Posterior cingulate gyrus (tissue), 11 donors: ENCODE data around the gene USP34.

Source experiments
- DNase-seq, 10 donors: peaks; one replicate each; pipeline versions ENCODE4 v3.0.0 to v3.0.0-alpha.2; 2020 to 2021; ENCODE audit warnings: mixed read lengths in 3 of 10
- intact Hi-C: fragments of 100-400 bp; cut with DNase I; formaldehyde crosslinking; loops from one replicate; pipeline ENCODE4 v1.15.1; 2023

The USP34 gene

DNA sequence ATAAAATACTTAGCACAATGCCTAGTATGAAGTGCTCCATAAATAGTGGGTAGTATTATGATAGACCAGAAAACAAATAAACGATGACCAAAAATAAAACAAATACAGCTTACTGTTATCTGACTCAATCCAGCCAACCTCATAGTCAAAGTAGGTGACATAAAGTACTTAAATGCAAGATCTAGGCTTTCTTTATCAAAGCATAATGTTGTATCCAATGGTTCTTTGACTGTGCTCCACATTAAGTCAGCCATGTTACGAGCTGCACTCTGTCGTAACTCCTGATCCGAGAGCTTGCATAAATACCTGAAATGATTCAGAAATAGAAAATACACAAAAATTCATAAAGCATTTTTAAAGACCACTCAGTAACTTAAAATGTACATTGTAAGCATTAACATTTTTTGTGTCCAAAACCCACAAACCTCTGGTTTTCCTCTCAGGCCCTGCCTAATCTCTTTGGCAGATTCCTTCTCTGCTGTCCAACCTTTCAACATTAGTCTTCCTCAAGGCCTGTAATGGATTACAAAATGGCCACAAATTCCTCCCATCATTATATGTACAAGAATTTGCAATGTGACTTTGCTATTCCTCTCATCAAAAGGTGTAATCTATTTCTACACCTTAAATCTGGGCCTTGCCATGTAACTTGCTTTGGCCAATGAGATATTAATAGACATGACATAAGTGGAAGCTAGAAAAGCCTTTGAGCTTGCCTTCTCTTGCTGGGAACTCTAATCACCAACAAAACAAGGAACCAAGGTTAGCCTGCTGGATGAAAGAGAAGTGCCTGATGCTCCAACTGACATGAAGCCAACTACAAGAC, 90.6 kb downstream of the USP34 start:
- intact Hi-C loops, result no loop called here
- no peak for DNase-seq

DNA sequence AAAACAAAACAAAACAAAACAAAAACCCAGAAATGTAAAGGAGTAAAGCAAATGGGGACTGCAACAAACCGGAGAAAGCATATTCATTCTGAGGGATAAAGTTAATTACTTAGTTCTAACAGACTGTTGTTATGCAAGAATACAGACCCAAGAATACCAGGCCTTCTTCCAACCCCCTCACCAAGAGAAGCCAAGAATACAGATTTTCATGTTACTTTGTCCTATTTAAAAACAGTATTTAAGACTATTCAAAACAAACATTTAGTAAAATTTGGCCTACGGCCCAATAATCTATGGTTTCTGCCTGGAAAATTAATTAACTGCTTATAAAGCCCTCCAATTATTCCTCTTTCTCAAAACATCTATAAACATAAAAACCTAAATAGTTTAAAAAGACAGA, 91.4 kb downstream of the USP34 start:
- intact Hi-C loops, result no loop called here
- no peak for DNase-seq

DNA sequence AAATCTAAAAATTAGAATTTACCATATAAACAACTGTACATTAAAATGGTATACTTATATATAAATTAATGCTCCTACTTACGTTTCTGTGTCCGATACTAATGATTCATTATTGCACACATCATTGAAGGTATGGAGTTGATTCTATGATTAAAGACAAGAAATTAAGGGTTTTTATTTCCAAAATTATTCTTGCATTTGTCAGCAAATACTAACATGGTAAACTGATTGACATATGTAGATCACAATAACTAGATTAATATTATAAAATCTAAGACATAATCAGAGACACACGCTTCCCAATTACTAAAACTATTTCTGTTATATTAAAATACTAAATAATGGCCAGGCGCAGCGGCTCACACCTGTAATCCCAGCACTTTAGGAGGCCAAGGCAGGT, 92.6 kb downstream of the USP34 start:
- intact Hi-C loops, result no loop called here
- DNase-seq, result no peak

DNA sequence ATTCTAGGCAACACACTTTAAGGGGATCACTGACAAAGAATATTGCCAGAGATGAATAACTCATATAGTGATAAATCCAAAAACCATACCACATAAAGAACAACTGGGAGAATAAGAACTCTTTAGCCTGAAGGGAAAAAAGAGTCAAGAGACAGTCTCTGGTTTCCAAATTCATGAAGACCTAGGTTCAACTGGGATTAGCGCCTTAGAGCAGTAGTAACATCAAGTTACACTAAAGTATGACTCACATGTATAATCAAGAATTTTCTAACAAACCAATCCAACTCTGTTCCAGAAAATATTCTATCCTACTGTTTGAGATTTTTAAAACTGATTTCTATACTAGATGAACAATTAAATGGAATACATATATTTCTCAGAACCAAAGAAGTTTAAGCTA, 93.8 kb downstream of the USP34 start:
- intact Hi-C loops, result no loop called here
- no peak for DNase-seq

DNA sequence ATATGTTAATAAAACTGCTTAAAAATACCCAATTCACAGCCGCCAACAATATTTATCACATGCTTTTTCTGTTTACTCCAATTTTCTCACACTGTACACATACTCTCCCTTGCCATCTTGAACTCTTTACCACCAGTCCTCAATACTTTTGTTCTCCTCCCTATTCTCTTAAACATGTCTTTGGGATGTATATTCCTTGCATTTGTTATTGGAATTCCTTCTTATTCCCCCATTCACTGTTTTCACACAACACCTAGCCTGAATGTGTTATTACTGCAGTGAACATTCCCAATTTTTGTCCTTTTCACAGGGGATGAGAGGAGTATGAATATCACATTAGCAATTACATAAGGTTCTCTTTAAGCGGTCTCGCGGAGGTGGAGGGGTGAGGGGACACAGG, 94.7 kb downstream of the USP34 start:
- intact Hi-C loops, result no loop called here
- no peak for DNase-seq

DNA sequence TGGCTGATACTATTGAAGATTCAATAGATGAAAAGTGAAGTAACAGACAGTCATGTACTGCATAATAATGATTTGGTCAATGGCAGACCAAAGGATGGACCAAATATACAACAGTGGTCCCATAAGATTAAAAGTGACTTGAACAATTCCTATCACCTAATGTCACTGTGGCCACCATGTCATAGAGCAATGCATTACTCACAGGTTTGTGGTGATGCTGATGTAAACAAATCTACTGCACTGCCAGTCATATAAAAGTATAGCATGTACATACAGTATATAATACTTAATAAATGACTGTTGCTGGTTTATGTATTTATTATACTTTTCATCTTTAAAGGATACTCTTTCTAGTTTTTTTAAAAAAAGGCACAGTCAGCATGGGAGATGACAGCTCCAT, 99.9 kb downstream of the USP34 start:
- intact Hi-C loops, result no loop called here
- DNase-seq, result no peak

DNA sequence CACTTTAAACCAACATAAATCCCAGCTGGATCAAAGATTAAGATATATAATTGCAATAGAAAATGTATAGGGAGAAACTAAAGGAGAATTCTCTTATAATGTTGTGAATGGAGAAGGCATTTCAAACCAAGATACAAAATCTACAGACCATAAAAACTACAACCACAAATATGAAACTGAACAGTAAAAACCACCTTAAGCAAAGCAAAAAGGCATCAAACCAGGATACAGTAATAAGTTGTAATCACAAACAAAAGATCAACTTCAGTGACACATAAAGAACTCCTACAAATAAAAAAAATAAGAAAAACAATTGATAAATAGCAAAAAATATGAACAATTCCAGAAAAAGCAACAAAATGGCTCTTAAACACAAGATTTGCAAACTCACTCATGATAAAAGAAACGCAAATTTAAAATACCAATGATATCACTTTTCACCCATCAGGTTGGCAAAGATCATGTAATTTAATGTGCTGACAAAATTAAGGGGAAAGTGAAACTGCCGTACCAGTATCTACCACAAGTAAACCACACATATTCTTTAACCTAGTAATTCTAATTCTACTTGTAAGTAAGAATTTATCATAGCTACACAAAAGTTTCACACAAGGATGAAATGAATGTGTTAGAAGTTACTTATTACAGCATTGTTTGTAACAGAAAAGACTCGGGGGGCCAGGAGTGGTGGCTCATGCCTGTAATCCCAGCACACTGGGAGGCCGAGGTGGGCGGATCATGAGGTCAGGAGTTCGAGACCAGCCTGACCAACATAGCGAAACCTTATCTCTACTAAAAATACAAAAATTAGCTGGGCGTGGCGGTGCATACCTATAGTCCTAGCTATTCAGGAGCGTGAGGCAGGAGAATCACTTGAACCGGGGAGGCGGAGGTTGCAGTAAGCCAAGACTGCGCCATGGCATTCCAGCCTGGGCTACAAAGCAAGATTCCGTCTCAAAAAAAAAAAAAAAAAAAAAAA, 101.9 kb downstream of the USP34 start:
- intact Hi-C loops, result no loop called here
- no peak for DNase-seq

DNA sequence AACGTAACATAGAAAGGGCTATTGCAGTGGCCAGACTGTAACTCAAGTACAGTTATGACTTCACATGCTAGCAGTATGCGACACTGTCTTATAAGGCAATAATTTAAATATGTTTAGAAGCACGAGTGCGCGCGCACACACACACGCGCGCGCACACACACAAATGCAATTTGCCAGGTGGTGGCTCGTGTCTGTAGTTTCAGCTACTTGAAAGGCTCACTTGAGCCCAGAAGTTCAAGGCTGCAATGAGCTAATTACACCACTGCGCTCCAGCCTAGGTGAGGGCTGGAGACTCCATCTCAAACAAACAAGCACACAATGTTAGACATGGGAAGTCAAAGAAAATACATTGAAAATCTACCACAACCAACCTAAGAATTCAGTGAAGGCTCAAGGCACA, 103.7 kb downstream of the USP34 start:
- DNase-seq, result no peak
- intact Hi-C loops, result no loop called here

DNA sequence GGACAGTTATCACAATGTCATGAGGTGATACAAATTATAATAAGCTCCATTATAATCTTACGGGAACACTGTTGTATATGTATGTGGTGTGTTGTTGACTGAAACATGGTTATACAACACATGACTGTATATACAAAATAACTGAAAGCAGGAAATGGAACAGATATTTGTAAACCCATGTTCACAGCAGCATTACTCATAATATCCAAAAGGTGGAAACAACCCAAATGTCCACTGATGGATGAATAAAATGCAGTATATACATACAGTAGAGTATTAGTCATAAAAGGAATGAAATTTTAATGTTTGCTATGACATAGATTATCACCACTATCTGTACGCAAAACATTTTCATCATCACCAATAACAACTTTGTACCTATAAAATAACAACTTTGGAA, 107.3 kb downstream of the USP34 start:
- no peak for DNase-seq
- intact Hi-C loops, result no loop called here

DNA sequence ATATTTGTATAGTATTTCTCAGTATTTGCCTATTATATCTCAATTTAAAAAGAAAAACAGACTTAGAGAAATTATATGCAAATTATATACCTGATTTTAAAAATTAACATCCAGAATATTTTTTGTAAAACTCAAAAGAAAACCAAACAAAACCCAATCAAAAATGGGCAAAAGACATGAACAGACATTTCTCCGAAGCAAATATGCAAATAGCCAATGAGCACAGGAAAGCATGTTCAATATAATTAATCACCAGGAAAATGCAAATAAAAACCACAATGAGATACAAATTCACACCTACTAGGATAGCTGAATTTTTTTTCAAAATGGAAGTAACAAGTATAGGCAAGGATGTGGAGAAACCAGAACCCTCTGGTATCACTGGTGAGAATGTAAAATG, 108.0 kb downstream of the USP34 start:
- DNase-seq, result no peak
- intact Hi-C loops, result no loop called here

DNA sequence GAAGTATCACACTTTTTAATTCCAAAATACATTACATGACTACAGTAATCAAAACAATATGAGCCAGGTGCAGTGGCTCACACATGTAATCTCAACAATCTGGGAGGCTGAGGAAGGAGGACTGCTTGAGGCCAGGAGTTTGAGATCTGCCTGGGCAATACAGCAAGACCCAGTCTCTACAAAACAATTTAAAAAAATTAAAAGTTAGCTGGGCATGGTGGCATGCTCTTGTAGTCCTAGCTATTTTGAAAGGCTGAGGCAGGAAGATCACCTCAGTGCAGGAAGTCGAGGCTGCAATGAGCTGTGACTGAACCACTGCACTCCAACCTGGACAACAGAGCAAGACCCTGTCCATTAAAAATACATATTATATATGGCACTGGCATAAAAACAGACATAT, 109.8 kb downstream of the USP34 start:
- intact Hi-C loops, result no loop called here
- DNase-seq, result no peak

DNA sequence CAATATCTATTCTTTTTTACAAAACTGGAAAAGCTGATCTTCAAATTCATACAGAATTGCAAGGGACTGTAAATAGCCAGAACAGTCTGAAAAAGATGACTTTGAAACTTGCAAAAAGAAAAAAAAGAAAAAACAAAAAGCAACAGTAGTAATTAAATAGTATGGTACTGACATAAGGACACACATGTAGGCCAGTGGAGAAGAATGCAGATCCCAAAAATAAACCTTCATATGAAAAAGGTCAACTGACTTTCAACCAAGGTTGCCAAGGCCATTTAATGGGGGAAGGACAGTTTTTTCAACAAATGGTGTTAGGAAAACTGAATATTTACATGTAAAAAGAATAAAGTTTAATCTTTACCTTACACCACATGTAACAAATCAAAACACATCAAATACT, 111.8 kb downstream of the USP34 start:
- DNase-seq, result no peak
- intact Hi-C loops, result no loop called here

DNA sequence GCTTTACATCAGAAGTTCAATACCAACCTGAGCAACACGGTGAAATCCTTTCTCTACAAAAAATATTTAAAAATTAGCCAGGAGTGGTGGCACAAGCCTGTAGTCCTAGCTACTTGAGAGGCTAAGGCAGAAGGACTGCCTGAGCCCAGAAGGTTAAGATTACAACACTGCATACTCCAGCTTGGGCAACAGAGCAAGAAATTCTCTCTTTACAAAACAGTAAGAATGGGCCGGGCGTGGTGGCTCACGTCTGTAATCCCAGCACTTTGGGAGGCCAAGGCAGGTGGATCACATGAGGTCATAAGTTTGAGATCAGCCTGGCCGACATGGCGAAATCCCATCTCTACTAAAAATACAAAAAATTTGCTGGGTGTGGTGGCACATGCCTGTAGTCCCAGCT, 113.2 kb downstream of the USP34 start:
- DNase-seq, result no peak
- intact Hi-C loops, result no loop called here

DNA sequence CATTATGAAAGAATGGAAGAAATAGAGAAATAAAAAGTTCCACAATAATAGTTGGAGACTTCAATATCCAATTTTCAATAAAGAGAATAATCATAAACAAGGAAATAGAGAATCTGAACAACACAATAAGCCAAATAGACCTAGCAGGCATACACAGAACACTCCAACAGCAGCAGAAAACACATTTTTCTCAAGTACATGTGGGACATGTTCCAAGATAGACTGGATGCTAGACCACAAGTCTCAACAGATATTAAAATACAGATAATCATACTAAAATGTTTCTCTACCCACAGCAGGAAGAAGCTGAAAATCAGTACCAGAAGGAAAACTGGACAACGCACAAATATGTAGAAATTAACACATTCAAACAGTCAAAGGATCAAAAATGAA, 113.9 kb downstream of the USP34 start:
- intact Hi-C loops, result no loop called here
- DNase-seq, result no peak

DNA sequence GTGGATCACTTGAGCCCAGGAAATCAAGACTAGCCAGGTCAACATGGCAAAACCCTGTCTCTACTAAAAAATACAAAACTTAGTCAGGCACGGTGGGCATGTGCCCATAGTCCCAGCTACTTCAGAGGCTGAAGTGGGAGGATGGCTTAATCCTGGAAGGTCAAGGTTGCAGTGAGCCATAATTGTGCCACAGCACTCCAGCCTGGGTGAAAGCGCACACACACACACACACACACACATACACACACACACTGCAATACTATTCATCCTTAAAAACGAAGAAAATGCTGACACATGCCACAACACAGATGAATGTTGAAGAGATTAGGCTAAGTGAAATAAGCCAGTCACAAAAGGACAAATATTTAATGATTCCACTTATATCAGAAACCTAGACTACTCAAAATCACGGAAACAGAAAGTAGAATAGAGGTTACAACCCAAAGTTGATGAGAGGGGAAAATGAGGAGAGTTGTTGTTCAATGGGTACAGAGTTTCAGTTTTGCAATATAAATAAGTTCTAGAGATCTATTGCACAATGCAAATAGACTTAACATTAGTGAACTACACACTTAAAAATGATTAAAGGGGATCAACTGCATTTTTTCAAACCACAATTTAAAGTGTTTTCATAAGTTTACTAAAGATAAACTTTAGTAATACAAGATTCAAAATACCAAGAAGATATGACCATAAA, 114.5 kb downstream of the USP34 start:
- no peak for DNase-seq
- intact Hi-C loops, result no loop called here

DNA sequence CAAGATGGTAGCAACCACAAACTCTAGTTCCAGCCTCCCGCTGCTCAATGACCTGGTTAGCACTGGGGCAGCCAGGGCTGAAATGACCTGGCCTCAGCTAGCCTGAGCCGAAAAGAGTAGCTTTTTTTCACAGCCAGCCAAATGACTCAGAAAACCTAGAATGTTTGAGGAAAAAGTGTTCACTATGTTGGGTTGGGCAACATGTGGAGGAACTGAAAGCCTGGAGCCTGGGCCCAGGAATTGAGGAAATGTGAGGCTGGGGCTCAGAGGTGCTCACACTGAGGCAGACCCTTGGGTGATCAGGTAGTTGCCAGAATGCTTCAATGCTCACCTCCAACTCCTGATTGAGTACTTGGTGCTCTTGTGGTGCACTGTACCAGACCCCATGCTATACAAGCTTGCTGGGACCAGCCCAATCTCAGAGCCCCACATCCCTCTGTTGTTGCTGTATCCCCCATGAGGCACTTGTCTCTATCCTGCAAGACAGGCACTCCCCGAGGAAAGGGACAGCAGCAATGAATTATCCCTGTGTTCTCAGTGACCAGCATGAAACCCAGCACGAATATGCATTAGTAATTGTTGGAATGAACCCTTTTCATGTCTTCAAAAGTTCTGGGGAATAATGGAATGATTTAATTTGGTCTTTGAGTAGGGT, 116.2 kb downstream of the USP34 start:
- intact Hi-C loops, result no loop called here

DNA sequence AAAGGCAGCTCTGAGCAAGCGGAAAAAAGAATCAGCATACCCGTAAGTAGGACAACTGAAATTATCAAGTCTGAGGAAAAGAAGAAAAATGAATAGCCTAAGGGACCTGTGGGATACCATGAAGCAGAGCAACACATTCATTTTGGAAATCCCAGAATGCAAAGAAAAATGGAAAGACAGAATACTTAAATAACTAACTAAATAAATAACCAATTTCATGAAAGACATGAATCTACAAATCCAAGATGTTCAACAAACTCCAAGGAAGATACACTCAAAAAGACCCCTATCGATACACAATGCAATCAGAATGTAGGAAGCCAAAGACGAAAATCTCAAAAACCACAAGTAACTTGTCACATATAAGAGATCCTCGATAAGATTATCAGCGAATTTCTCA, 117.0 kb downstream of the USP34 start:
- no peak for DNase-seq
- intact Hi-C loops, result no loop called here

More for the DNA sequence above, 116.2 kb downstream of the USP34 start:
- no peak for DNase-seq

DNA sequence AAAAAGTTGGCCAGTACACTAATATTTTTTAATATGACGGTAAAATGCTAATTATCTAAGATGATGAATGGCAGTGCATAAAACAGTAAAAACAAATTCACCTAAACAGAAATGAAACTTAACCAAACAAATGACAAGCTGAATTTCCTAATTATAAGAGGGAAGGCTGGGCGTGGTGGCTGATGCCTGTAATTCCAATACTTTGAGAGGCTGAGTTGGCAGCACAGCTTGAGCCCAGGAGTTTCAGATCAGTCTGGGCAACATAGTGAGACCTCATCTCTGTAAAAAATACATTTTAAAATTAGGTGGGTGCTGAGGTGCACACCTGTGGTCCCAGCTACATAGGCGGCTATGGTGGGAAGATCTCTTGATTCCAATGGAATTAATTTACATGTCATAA, 120.1 kb downstream of the USP34 start:
- DNase-seq, result no peak
- intact Hi-C loops, result no loop called here

DNA sequence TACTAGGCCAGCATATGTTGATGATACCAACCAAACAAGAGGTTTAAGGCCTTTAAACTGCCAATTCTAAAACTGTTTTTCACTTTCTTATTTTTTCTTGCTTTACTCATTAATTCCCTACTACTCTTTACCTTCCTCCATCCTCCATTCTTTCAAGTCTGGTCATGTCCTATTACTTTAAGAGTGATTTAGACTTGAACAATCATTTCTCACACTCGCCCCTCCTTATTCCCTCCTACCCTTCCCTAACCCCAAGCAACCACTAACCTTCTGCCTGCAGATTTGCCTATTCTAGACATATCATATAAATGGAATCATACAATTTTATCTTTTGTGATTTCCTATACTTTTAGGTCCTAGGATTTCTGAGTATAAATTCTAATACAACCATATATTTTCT, 127.7 kb downstream of the USP34 start:
- no peak for DNase-seq
- intact Hi-C loops, result no loop called here

DNA sequence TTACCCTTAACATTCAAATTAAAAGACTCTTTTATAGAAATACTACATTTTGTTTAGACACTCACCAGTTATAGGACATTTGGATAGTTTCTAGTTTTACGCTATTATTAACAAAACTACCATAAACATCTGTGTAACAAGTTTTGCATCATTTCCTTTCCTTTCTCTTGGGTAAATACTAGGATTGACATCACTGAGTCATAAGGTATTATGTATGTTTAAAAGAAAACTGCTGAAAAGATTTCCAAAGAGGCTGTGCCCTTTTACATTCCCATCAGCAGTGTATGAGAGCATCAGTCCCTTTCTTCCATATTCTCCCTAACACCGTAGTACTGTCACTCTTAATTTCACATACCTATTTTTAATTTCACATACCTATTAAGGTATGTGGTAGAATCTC, 130.6 kb downstream of the USP34 start:
- intact Hi-C loops, result no loop called here
- DNase-seq, result no peak

DNA sequence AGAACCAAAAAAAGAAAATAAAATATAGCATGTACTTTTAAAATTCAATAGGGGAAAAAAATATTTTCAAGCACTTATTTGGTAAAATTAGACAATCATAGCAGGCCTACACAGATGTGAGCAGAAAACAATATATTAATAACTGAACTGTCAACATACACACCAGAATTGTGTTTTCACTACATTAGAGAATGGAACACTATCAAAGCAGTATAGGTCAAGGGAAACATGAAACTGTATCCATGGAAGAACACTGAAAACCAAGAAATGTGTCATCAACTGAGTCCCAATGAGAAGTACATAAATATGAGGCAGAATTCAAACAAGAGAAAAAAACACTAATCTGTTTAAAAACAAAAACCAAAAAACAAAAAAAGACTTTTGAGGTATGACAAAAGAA, 132.4 kb downstream of the USP34 start:
- intact Hi-C loops, result no loop called here
- no peak for DNase-seq
